PC-3 (cell line): ENCODE data around the gene GBX2. TPM values are rescaled to one million over a fixed set of nuclear protein-coding genes. Genes with fewer than 3 reads are reported as not detected.

Source experiments
- ATAC-seq: fragments of 200-7000 bp; cut with Tn5 transposase; 2 replicates; pipeline ENCODE4 v1.9.1; 2020; ENCODE audit warnings: mild to moderate bottlenecking, moderate library complexity
- BruUV-seq: library from RNA; stranded (reverse); fragments of 400-500 nt; replicated peaks from 2 replicates; lab custom pipeline; 2021; lab: Mats Ljungman, UMichigan
- CTCF ChIA-PET: fragments of 300-600 bp; sonication (Branson Sonifier 250); formaldehyde crosslinking; loops from one replicate; lab custom pipeline; 2022; ENCODE audit warnings: antibody characterized with exemption; lab: Charles Lee
- POLR2A ChIA-PET: fragments of 300-600 bp; sonication (Branson Sonifier 250); formaldehyde crosslinking; loops from one replicate; lab custom pipeline; 2022; ENCODE audit warnings: antibody characterized with exemption; ENCODE audit not compliant: unreplicated experiment; lab: Charles Lee
- DNase-seq: peaks from one replicate; pipeline ENCODE4 v3.0.0-alpha.2; 2015
- H2AFZ ChIP-seq: fragments of 300-600 bp; sonication (generic); 2 replicates; pipeline ENCODE4 v1.6.0; 2016; ENCODE audit warnings: antibody characterized with exemption, low read length
- H3F3A ChIP-seq: fragments of 300-600 bp; sonication (generic); one replicate; pipeline ENCODE4 v1.6.0; 2017; ENCODE audit warnings: antibody characterized with exemption, low read length, control low read depth, mild to moderate bottlenecking; ENCODE audit not compliant: unreplicated experiment
- H3K27ac ChIP-seq: fragments of 300-600 bp; sonication (generic); 2 replicates; pipeline ENCODE4 v1.5.1; 2016; ENCODE audit warnings: mild to moderate bottlenecking, low read length
- H3K27me3 ChIP-seq: fragments of 300-600 bp; sonication (generic); 2 replicates; pipeline ENCODE4 v1.6.1; 2016; ENCODE audit warnings: low read length, mixed read lengths
- H3K36me3 ChIP-seq: fragments of 300-600 bp; sonication (generic); 2 replicates; pipeline ENCODE4 v1.6.1; 2016; ENCODE audit warnings: low read depth, mixed run types, low read length, mixed read lengths
- H3K4me1 ChIP-seq: fragments of 300-600 bp; sonication (generic); 2 replicates; pipeline ENCODE4 v1.5.1; 2016; ENCODE audit warnings: low read length; ENCODE audit not compliant: insufficient read depth
- H3K4me2 ChIP-seq: fragments of 300-600 bp; sonication (generic); 2 replicates; pipeline ENCODE4 v1.6.0; 2016; ENCODE audit warnings: low read length
- H3K4me3 ChIP-seq: fragments of 300-600 bp; sonication (generic); 2 replicates; pipeline ENCODE4 v1.5.1; 2016; ENCODE audit warnings: mild to moderate bottlenecking, low read length, mixed read lengths
- H3K79me2 ChIP-seq: fragments of 300-600 bp; sonication (generic); 2 replicates; pipeline ENCODE4 v1.6.1; 2017; ENCODE audit warnings: low read length, mixed read lengths
- H3K9ac ChIP-seq: fragments of 300-600 bp; sonication (generic); 2 replicates; pipeline ENCODE4 v1.6.0; 2016; ENCODE audit warnings: mild to moderate bottlenecking, low read length
- H3K9me2 ChIP-seq: fragments of 300-600 bp; sonication (generic); replicated peaks from 2 replicates; pipeline ENCODE4 v1.6.1; 2016; ENCODE audit warnings: mixed run types, low read length, mixed read lengths
- H3K9me3 ChIP-seq: fragments of 300-600 bp; sonication (generic); 2 replicates; pipeline ENCODE4 v1.6.1; 2016; ENCODE audit warnings: low read length, mixed read lengths
- H4K20me1 ChIP-seq: fragments of 300-600 bp; sonication (generic); 2 replicates; pipeline ENCODE4 v1.6.1; 2016; ENCODE audit warnings: low read length, mixed read lengths
- CTCF ChIP-seq: fragments of 300-600 bp; sonication (generic); conservative IDR thresholded peaks from 2 replicates; pipeline ENCODE4 v1.5.1; 2017; ENCODE audit warnings: antibody characterized with exemption, low read depth, mild to moderate bottlenecking, low read length
- EZH2 ChIP-seq: fragments of 300-600 bp; sonication (generic); IDR thresholded peaks from one replicate; pipeline ENCODE4 v1.6.1; 2017; ENCODE audit warnings: antibody characterized with exemption, mild to moderate bottlenecking, low read length; ENCODE audit not compliant: unreplicated experiment
- EZH2phosphoT487 ChIP-seq: fragments of 300-600 bp; sonication (generic); IDR thresholded peaks from 2 replicates; pipeline ENCODE4 v1.6.1; 2018; ENCODE audit warnings: mild to moderate bottlenecking, antibody characterized with exemption, low read length, borderline replicate concordance
- intact Hi-C: fragments of 100-400 bp; cut with micrococcal nuclease; formaldehyde crosslinking; loops from 2 replicates; pipeline ENCODE4 v1.9.0; 2023
- total RNA-seq: library from RNA; depleted of rRNA; stranded (reverse); fragments of >200 nt; gene quantifications from 2 replicates; pipeline ENCODE4 v1.2.3, GENCODE V29; 2014

Gene GBX2
- total RNA-seq, 1 experiment from 2014 or later = 30.5 TPM

GRCh38 chr2:236158969-236159777 lies 9.0 kb downstream of the GBX2 start:
- Histone ChIP-seq H3K4me2 (no peak overlapping the region), H3K9me2 (no peaks in the 10 kb centered on the region), H4K20me1 (no peaks in the 10 kb centered on the region), H3K79me2 (no peaks in the 10 kb centered on the region), H3K4me3 (no peak overlapping the region), H3F3A (no peaks in the 10 kb centered on the region), H3K4me1 (no peaks in the 10 kb centered on the region), H3K27ac (no peak overlapping the region), H3K36me3 (no peaks in the 10 kb centered on the region), H3K9me3 (no peaks in the 10 kb centered on the region), H3K27me3 (no peaks in the 10 kb centered on the region), H3K9ac (no peak overlapping the region), H2AFZ (no peak overlapping the region)
- no TSS peak for BruUV-seq
- POLR2A ChIA-PET = no interaction called here
- no peak for TF ChIP-seq EZH2phosphoT487
- no peak for TF ChIP-seq CTCF
- no peak for TF ChIP-seq EZH2
- no peak for ATAC-seq
- CTCF ChIA-PET = no interaction called here
- intact Hi-C loops = no loop called here
- no peak for DNase-seq

GRCh38 chr2:236157815-236158498 lies 10.2 kb downstream of the GBX2 start:
- Histone ChIP-seq H3K27me3 (no peaks in the 10 kb centered on the region), H3K4me3 (no peak overlapping the region), H3K4me2 (no peak overlapping the region), H3K9me3 (no peaks in the 10 kb centered on the region), H3K79me2 (no peaks in the 10 kb centered on the region), H3K9me2 (no peaks in the 10 kb centered on the region), H2AFZ (no peak overlapping the region), H3K9ac (no peak overlapping the region), H3K27ac (no peak overlapping the region), H3K36me3 (no peaks in the 10 kb centered on the region), H3F3A (no peaks in the 10 kb centered on the region), H4K20me1 (no peaks in the 10 kb centered on the region), H3K4me1 (no peaks in the 10 kb centered on the region)
- intact Hi-C loops = no loop called here
- CTCF ChIA-PET = interaction anchor here (0.6 kb wide), 1 partner anchor 51 kb away, joined by 3 read pairs; no protein-coding TSS in a partner anchor
- POLR2A ChIA-PET = interaction anchor here (0.6 kb wide), 1 partner anchor 25 kb away, joined by 3 read pairs; no protein-coding TSS in a partner anchor
- no peak for DNase-seq
- no peak for TF ChIP-seq CTCF
- TF ChIP-seq EZH2phosphoT487 = no peak
- no peak for TF ChIP-seq EZH2
- BruUV-seq = no TSS peak
- ATAC-seq = no peak

GRCh38 chr2:236157366-236157765 lies 10.8 kb downstream of the GBX2 start:
- Histone ChIP-seq H3K9ac (no peak overlapping the region), H3K36me3 (no peaks in the 10 kb centered on the region), H3K9me2 (no peaks in the 10 kb centered on the region), H3K27ac (no peak overlapping the region), H3K27me3 (no peaks in the 10 kb centered on the region), H4K20me1 (no peaks in the 10 kb centered on the region), H2AFZ (no peak overlapping the region), H3K79me2 (no peaks in the 10 kb centered on the region), H3K4me2 (no peak overlapping the region), H3K4me3 (no peak overlapping the region), H3K4me1 (no peaks in the 10 kb centered on the region), H3F3A (no peaks in the 10 kb centered on the region), H3K9me3 (no peaks in the 10 kb centered on the region)
- ChIA-PET POLR2A (no interaction called here), CTCF (interaction anchor here (0.6 kb wide), 1 partner anchor 51 kb away, joined by 3 read pairs; no protein-coding TSS in a partner anchor)
- intact Hi-C loops = no loop called here
- no TSS peak for BruUV-seq
- no peak for TF ChIP-seq EZH2phosphoT487
- no peak for TF ChIP-seq EZH2
- no peak for TF ChIP-seq CTCF
- ATAC-seq (no peak), DNase-seq (no peak)
